GM19324 (cell line): ENCODE measurements around the gene ENKD1.

Experiments used
- ATAC-seq: cut with Tn5 transposase; IDR thresholded peaks from one replicate; pipeline ENCODE4 v1.9.1; 2021; ENCODE audit warnings: mild to moderate bottlenecking, moderate library complexity; ENCODE audit not compliant: unreplicated experiment, low FRiP score

The ENKD1 gene

GRCh38 chr16:67679935-67680897 is 13.7 kb upstream of the ENKD1 start:
- ATAC-seq: no peak

- ATAC-seq: no peak
Observed at GRCh38 chr16:67678354-67679023, 11.9 kb upstream of the ENKD1 start.

- no peak for ATAC-seq
Observed at GRCh38 chr16:67677712-67678111, 11.2 kb upstream of the ENKD1 start.

- ATAC-seq: no peak
Observed at GRCh38 chr16:67676939-67677338, 10.4 kb upstream of the ENKD1 start.

GRCh38 chr16:67676516-67676915 is 10.0 kb upstream of the ENKD1 start:
- no peak for ATAC-seq

GRCh38 chr16:67675999-67676398 is 9.4 kb upstream of the ENKD1 start:
- no peak for ATAC-seq

GRCh38 chr16:67675579-67675935 is 9.0 kb upstream of the ENKD1 start:
- ATAC-seq: no peak

GRCh38 chr16:67674851-67675578 is 8.5 kb upstream of the ENKD1 start:
- no peak for ATAC-seq

GRCh38 chr16:67673712-67674580 is 7.4 kb upstream of the ENKD1 start:
- no peak for ATAC-seq

- ATAC-seq: no peak
Observed at GRCh38 chr16:67672739-67673662, 6.5 kb upstream of the ENKD1 start.

GRCh38 chr16:67672306-67672705 is 5.8 kb upstream of the ENKD1 start:
- ATAC-seq: no peak

GRCh38 chr16:67669499-67670101 is 3.0 kb upstream of the ENKD1 start:
- ATAC-seq: no peak

GRCh38 chr16:67668495-67669157 is 2.1 kb upstream of the ENKD1 start:
- ATAC-seq: no peak

GRCh38 chr16:67667817-67668494 is 1.4 kb upstream of the ENKD1 start:
- ATAC-seq: peak; percentile 56

- no peak for ATAC-seq
Observed at GRCh38 chr16:67667453-67667816, 885 bp upstream of the ENKD1 start.

- peak; percentile 6 for ATAC-seq
Observed at GRCh38 chr16:67666032-67666551, 458 bp downstream of the ENKD1 start.

- ATAC-seq: no peak
Observed at GRCh38 chr16:67665598-67665997, 952 bp downstream of the ENKD1 start.
